HG02623 (cell line): Measurements from ENCODE around the gene SNRPE.

Source experiments
- ATAC-seq: cut with Tn5 transposase; IDR thresholded peaks from one replicate; pipeline ENCODE4 v1.9.1; 2021; ENCODE audit warnings: moderate library complexity; ENCODE audit not compliant: unreplicated experiment

The SNRPE gene

GRCh38 chr1:203878422-203878821 lies 17.0 kb downstream of the SNRPE start:
- ATAC-seq: no peak

GRCh38 chr1:203880606-203881005 lies 19.2 kb downstream of the SNRPE start:
- no peak for ATAC-seq

GRCh38 chr1:203888807-203889251 lies 27.4 kb downstream of the SNRPE start:
- no peak for ATAC-seq

GRCh38 chr1:203891950-203892349 lies 30.6 kb downstream of the SNRPE start:
- ATAC-seq: no peak

- no peak for ATAC-seq
Measured at GRCh38 chr1:203898458-203899352, 37.3 kb downstream of the SNRPE start.

- no peak for ATAC-seq
Measured at GRCh38 chr1:203899353-203899716, 37.9 kb downstream of the SNRPE start.

GRCh38 chr1:203899869-203900714 lies 38.7 kb downstream of the SNRPE start:
- no peak for ATAC-seq

- no peak for ATAC-seq
Measured at GRCh38 chr1:203901581-203901980, 40.2 kb downstream of the SNRPE start.

- no peak for ATAC-seq
Measured at GRCh38 chr1:203905275-203905674, 43.9 kb downstream of the SNRPE start.

- ATAC-seq: no peak
Measured at GRCh38 chr1:203906932-203907331, 45.5 kb downstream of the SNRPE start.

GRCh38 chr1:203907901-203908300 lies 46.5 kb downstream of the SNRPE start:
- ATAC-seq: no peak

- no peak for ATAC-seq
Measured at GRCh38 chr1:203911806-203912205, 50.4 kb downstream of the SNRPE start.

GRCh38 chr1:203913073-203913521 lies 51.7 kb downstream of the SNRPE start:
- no peak for ATAC-seq

- no peak for ATAC-seq
Measured at GRCh38 chr1:203914292-203914691, 52.9 kb downstream of the SNRPE start.

- ATAC-seq: no peak
Measured at GRCh38 chr1:203915811-203916210, 54.4 kb downstream of the SNRPE start.

GRCh38 chr1:203916756-203917155 lies 55.4 kb downstream of the SNRPE start:
- no peak for ATAC-seq
